Spleen (tissue), 11 donors: ENCODE results near the gene ACO2. TPM values are rescaled to one million over a fixed set of nuclear protein-coding genes. Genes with fewer than 3 reads are reported as not detected.

Source experiments
- DNase-seq: peaks from one replicate; pipeline ENCODE4 v3.0.0-alpha.2; 2020
- H3K27ac ChIP-seq, 8 donors: fragments of 200-600 bp; sonication (generic) in 7 of 8; 1 replicate in 4 of 8; 2 replicates in 4 of 8; pipeline versions ENCODE4 v1.5.0 to v1.8.0; 2016 to 2021; ENCODE audit warnings: inconsistent platforms in 4 of 8, mild to moderate bottlenecking in 4 of 8, moderate library complexity in 1 of 8
- H3K27me3 ChIP-seq, 7 donors: fragments of 200-600 bp; sonication (generic) in 6 of 7; replicated peaks in 1 of 7; 1 replicate in 4 of 7; 2 replicates in 3 of 7; pipeline versions ENCODE4 v1.5.0 to v1.8.0; 2016 to 2021; ENCODE audit warnings: inconsistent platforms in 3 of 7, mild to moderate bottlenecking in 1 of 7
- H3K36me3 ChIP-seq, 6 donors: fragments of 200-600 bp; sonication (generic) in 5 of 6; 1 replicate in 4 of 6; 2 replicates in 2 of 6; pipeline versions ENCODE4 v1.5.0 to v1.8.0; 2016 to 2021; ENCODE audit warnings: inconsistent platforms in 2 of 6
- H3K4me1 ChIP-seq, 6 donors: fragments of 200-600 bp; sonication (generic) in 5 of 6; 1 replicate in 3 of 6; 2 replicates in 3 of 6; pipeline versions ENCODE4 v1.5.0 to v1.8.0; 2016 to 2021; ENCODE audit warnings: inconsistent platforms in 3 of 6
- H3K4me3 ChIP-seq, 8 donors: fragments of 200-600 bp; sonication (generic) in 7 of 8; 1 replicate in 4 of 8; 2 replicates in 4 of 8; pipeline versions ENCODE4 v1.5.0 to v1.8.0; 2016 to 2021; ENCODE audit warnings: inconsistent platforms in 4 of 8, mild to moderate bottlenecking in 4 of 8, moderate library complexity in 2 of 8
- H3K9me3 ChIP-seq, 8 donors: fragments of 200-600 bp; sonication (generic) in 7 of 8; 1 replicate in 4 of 8; 2 replicates in 4 of 8; pipeline versions ENCODE4 v1.5.0 to v1.8.0; 2016 to 2021; ENCODE audit warnings: inconsistent platforms in 4 of 8
- CTCF ChIP-seq, 11 experiments: fragments of 200-600 bp in 7 of 11; fragments of 450-650 bp in 4 of 11; sonication (generic) in 4 of 11; IDR thresholded peaks in 8 of 11; conservative IDR thresholded peaks in 3 of 11; 1 replicate in 7 of 11; 2 replicates in 4 of 11; pipeline versions ENCODE4 v1.4.0 to v1.8.0; 2016 to 2021; ENCODE audit warnings: antibody characterized with exemption in 11 of 11, inconsistent platforms in 4 of 11, mild to moderate bottlenecking in 1 of 11
- POLR2A ChIP-seq, 3 donors: fragments of 450-650 bp; IDR thresholded peaks; one replicate each; pipeline ENCODE4 v1.5.1; 2017; ENCODE audit warnings: antibody characterized with exemption in 3 of 3, mild to moderate bottlenecking in 1 of 3
- POLR2AphosphoS5 ChIP-seq, 3 donors: sonication (generic); formaldehyde crosslinking; IDR thresholded peaks; one replicate each; pipeline ENCODE4 v1.5.1; 2017; ENCODE audit warnings: antibody characterized with exemption in 3 of 3
- WGBS, 5 donors: extraction: QIAGEN DNeasy Blood & Tissue Kit in 3 of 5; methylation state at CpG; one replicate each; pipeline versions ENCODE4 v1.1.5 to v1.1.7; 2013 to 2018; 5-methylcytosine and 5-hydroxymethylcytosine counted together
- intact Hi-C: fragments of 100-400 bp; cut with DNase I; formaldehyde crosslinking; loops from one replicate; pipeline ENCODE4 v1.15.0; 2023; ENCODE audit warnings: low total_unique reads
- polyA plus RNA-seq, 3 donors: library from polyadenylated mRNA; stranded (reverse); fragments of 200-250 nt; gene quantifications; one replicate each; pipeline ENCODE4 v1.2.1, GENCODE V29; 2013
- total RNA-seq, 7 donors: library from RNA; depleted of rRNA in 3 of 7; stranded (reverse); fragments of >200 nt in 3 of 7; fragmentation: NEBNext Ultra II Directional in 4 of 7; extraction: Animal tissue kit (Norgen Biotek cat#: 25700) in 4 of 7; gene quantifications; one replicate each; pipeline versions ENCODE4 v1.1.0 to v1.2.1, GENCODE V29; 2016 to 2021
- donor health status: healthy with polysubstance abuse.
- donor health status: DM: no; HTN: no; CAD: no; lungs with moderate emphysema.
- donor health status: DM: no; HTN: no; CAD: no.
- donor health status: Bipolar disorder and iron deficiency.
- donor health status: healthy.
- donor health status: DM: no; HTN: no; CAD: no.
- donor health status: DM: yes; HTN: yes; CAD: no.

ACO2 gene
- total and polyA plus RNA-seq, 10 donors: 21.4 to 82.0 (median 67.2) TPM

- intact Hi-C loops: no loop called here
- H3K27me3 ChIP-seq: peaks cover 0 to 7% (median 0%) of the 10 kb centered on the region in 7 donors
- no peak overlapping the region for H3K4me3 ChIP-seq
- TF ChIP-seq POLR2A (IDR thresholded peaks at IDR 0.05) (no peak), CTCF (IDR thresholded peaks at IDR 0.05 in 8 of 11, conservative IDR thresholded peaks at IDR 0.05 in 3 of 11) (no peak), POLR2AphosphoS5 (IDR thresholded peaks at IDR 0.05) (no peak)
- DNase-seq: no peak
- H3K4me1 ChIP-seq: no peaks in the 10 kb centered on the region
- H3K27ac ChIP-seq: no peak overlapping the region
- H3K36me3 ChIP-seq: no peaks in the 10 kb centered on the region
- 80 to 94% (median 85%) methylated on average over 12 of the region's 12 CpGs for WGBS, 5 donors
- H3K9me3 ChIP-seq: no peaks in the 10 kb centered on the region
Measured at GRCh38 chr22:41550952-41551491, 82.1 kb downstream of the ACO2 start.

GRCh38 chr22:41551877-41552582, 83.1 kb downstream of the ACO2 start:
- Histone ChIP-seq H3K9me3 (no peaks in the 10 kb centered on the region), H3K36me3 (no peaks in the 10 kb centered on the region), H3K4me3 (no peak overlapping the region), H3K27me3 (peaks cover 0 to 10% (median 0%) of the 10 kb centered on the region in 7 donors), H3K4me1 (no peaks in the 10 kb centered on the region), H3K27ac (no peak overlapping the region)
- TF ChIP-seq CTCF (IDR thresholded peaks at IDR 0.05 in 8 of 11, conservative IDR thresholded peaks at IDR 0.05 in 3 of 11): no peak
- TF ChIP-seq POLR2A (IDR thresholded peaks at IDR 0.05): no peak
- TF ChIP-seq POLR2AphosphoS5 (IDR thresholded peaks at IDR 0.05): no peak
- WGBS, 5 donors: 71 to 85% (median 78%) methylated on average over 10 to 11 of the region's 11 CpGs
- no peak for DNase-seq
- intact Hi-C loops: no loop called here

- H3K4me3 ChIP-seq: no peak overlapping the region
- intact Hi-C loops: no loop called here
- H3K27ac ChIP-seq: no peak overlapping the region
- no peaks in the 10 kb centered on the region for H3K36me3 ChIP-seq
- TF ChIP-seq CTCF (IDR thresholded peaks at IDR 0.05 in 8 of 11, conservative IDR thresholded peaks at IDR 0.05 in 3 of 11) (no peak), POLR2AphosphoS5 (IDR thresholded peaks at IDR 0.05) (no peak), POLR2A (IDR thresholded peaks at IDR 0.05) (no peak)
- H3K4me1 ChIP-seq: no peaks in the 10 kb centered on the region
- no peaks in the 10 kb centered on the region for H3K9me3 ChIP-seq
- 75 to 79% (median 77%) methylated on average over 6 to 7 of the region's 7 CpGs for WGBS, 5 donors
- no peak for DNase-seq
- H3K27me3 ChIP-seq: peaks cover 0 to 45% (median 10%) of the 10 kb centered on the region in 7 donors
Measured at GRCh38 chr22:41555325-41555982, 86.5 kb downstream of the ACO2 start.

- Histone ChIP-seq H3K36me3 (no peaks in the 10 kb centered on the region), H3K27ac (no peak overlapping the region), H3K4me1 (peaks cover 0 to under 1% (median 0%) of the 10 kb centered on the region in 6 donors), H3K4me3 (no peak overlapping the region), H3K9me3 (no peaks in the 10 kb centered on the region), H3K27me3 (peaks cover 0 to 56% (median 13%) of the 10 kb centered on the region in 7 donors)
- intact Hi-C loops: no loop called here
- whole genome bisulfite sequencing, 5 donors: 81 to 90% (median 88%) methylated on average over 10 of the region's 10 CpGs
- TF ChIP-seq POLR2AphosphoS5 (IDR thresholded peaks at IDR 0.05) (no peak), CTCF (IDR thresholded peaks at IDR 0.05 in 8 of 11, conservative IDR thresholded peaks at IDR 0.05 in 3 of 11) (no peak), POLR2A (IDR thresholded peaks at IDR 0.05) (no peak)
- DNase-seq: no peak
Measured at GRCh38 chr22:41556561-41556960, 87.6 kb downstream of the ACO2 start.
